Sciatic nerve (tissue), 2 donors: Measurements from ENCODE around the gene IFITM10. TPM values are rescaled to one million over a fixed set of nuclear protein-coding genes. Genes with fewer than 3 reads are reported as not detected.

Experiments used
- ATAC-seq: fragments of 200-7000 bp; cut with Tn5 transposase; one replicate; pipeline ENCODE4 v1.9.1; 2020; ENCODE audit warnings: mild to moderate bottlenecking, moderate library complexity
- DNase-seq: peaks from one replicate; pipeline ENCODE4 v3.0.0-alpha.2; 2020; ENCODE audit warnings: low spot score
- intact Hi-C: fragments of 100-400 bp; cut with DNase I; formaldehyde crosslinking; loops from one replicate; pipeline ENCODE4 v1.14.2; 2022
- total RNA-seq: library from RNA; stranded (reverse); fragmentation: NEBNext Ultra II Directional; extraction: Animal tissue kit (Norgen Biotek cat#: 25700); gene quantifications from one replicate; pipeline ENCODE4 v1.2.1, GENCODE V29; 2021
- donor health status: DM: no; HTN: no; CAD: no.
- donor health status: DM: no; HTN: no; CAD: no.

The IFITM10 gene
- 3.4 TPM for total RNA-seq

GRCh38 chr11:1750481-1750839, at the start of gene IFITM10:
Gene IFITM10, minus strand, starts transcription at chr11:1750595. Its CDS starts 153 bp downstream, at chr11:1750442.
- peak; percentile 66 for DNase-seq
- intact Hi-C loops: no loop called here
- peak; percentile 51 for ATAC-seq

GRCh38 chr11:1797391-1798125, 47.2 kb upstream of the IFITM10 start:
- ATAC-seq (no peak), DNase-seq (no peak)
- intact Hi-C loops: no loop called here

GRCh38 chr11:1796413-1797011, 46.1 kb upstream of the IFITM10 start:
- intact Hi-C loops: no loop called here
- no peak for ATAC-seq
- peak; percentile 23 for DNase-seq

GRCh38 chr11:1793081-1793480, 42.7 kb upstream of the IFITM10 start:
- no peak for ATAC-seq
- no peak for DNase-seq
- intact Hi-C loops: no loop called here

- intact Hi-C loops: no loop called here
- DNase-seq (peak; percentile 18), ATAC-seq (no peak)
These were observed 42.1 kb upstream of the IFITM10 start for GRCh38 chr11:1792461-1792860.

GRCh38 chr11:1791912-1792311, 41.5 kb upstream of the IFITM10 start:
- intact Hi-C loops: no loop called here
- DNase-seq (peak; percentile 33), ATAC-seq (no peak)

- ATAC-seq (no peak), DNase-seq (peak; percentile 53)
- intact Hi-C loops: no loop called here
These were observed 36.1 kb upstream of the IFITM10 start for GRCh38 chr11:1786466-1786865.

- intact Hi-C loops: no loop called here
- peak; percentile 50 for ATAC-seq
- peak; percentile 63 for DNase-seq
These were observed 35.5 kb upstream of the IFITM10 start for GRCh38 chr11:1785749-1786413.

- ATAC-seq: no peak
These were observed 34.6 kb upstream of the IFITM10 start for GRCh38 chr11:1784761-1785650.

GRCh38 chr11:1783725-1784529, 33.5 kb upstream of the IFITM10 start:
- no peak for DNase-seq
- intact Hi-C loops: no loop called here
- ATAC-seq: no peak

More at GRCh38 chr11:1784761-1785650, 34.6 kb upstream of the IFITM10 start:
- intact Hi-C loops: no loop called here
- DNase-seq: peak; percentile 39

GRCh38 chr11:1782831-1783724, 32.7 kb upstream of the IFITM10 start:
- intact Hi-C loops: no loop called here
- ATAC-seq: no peak
- no peak for DNase-seq

GRCh38 chr11:1782031-1782590, 31.7 kb upstream of the IFITM10 start:
- intact Hi-C loops: no loop called here
- DNase-seq (no peak), ATAC-seq (no peak)

- intact Hi-C loops: no loop called here
- peak; percentile 56 for DNase-seq
- ATAC-seq: no peak
These were observed 31.2 kb upstream of the IFITM10 start for GRCh38 chr11:1781593-1781975.

- ATAC-seq (peak; percentile 67), DNase-seq (peak; percentile 77)
- intact Hi-C loops: no loop called here
These were observed 30.6 kb upstream of the IFITM10 start for GRCh38 chr11:1780700-1781592.

- no peak for ATAC-seq
- no peak for DNase-seq
- intact Hi-C loops: no loop called here
These were observed 29.7 kb upstream of the IFITM10 start for GRCh38 chr11:1779806-1780699.
